ENCODE data around the gene PPM1N.

DNA sequence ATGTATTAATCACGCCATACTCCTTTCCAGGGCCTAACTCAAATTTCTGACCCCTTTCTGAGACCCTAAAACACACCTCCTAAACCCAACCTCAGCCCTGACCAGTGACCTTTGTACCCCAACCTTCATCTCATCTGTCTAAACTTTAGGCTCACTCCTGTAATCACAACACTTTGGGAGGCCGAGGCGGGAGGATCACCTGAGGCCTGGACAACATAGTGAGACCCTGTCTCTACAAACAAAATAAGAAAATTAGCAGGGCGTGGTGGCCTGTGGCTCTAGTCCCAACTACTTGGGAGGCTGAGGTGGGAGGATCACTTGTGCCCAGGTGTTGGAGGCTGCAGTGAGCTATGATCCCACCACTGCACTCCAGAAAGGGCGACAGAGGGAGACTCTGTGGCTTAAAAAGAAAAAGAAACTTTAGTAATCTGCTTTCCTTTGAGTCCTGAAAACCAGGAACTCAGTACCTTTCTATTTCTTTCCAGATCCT is 6.1 kb upstream of the PPM1N start:
- TF ChIP-seq, protein P1, sequence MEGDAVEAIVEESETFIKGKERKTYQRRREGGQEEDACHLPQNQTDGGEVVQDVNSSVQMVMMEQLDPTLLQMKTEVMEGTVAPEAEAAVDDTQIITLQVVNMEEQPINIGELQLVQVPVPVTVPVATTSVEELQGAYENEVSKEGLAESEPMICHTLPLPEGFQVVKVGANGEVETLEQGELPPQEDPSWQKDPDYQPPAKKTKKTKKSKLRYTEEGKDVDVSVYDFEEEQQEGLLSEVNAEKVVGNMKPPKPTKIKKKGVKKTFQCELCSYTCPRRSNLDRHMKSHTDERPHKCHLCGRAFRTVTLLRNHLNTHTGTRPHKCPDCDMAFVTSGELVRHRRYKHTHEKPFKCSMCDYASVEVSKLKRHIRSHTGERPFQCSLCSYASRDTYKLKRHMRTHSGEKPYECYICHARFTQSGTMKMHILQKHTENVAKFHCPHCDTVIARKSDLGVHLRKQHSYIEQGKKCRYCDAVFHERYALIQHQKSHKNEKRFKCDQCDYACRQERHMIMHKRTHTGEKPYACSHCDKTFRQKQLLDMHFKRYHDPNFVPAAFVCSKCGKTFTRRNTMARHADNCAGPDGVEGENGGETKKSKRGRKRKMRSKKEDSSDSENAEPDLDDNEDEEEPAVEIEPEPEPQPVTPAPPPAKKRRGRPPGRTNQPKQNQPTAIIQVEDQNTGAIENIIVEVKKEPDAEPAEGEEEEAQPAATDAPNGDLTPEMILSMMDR (IDR thresholded peaks at IDR 0.05 in 2 of 3, conservative IDR thresholded peaks at IDR 0.05 in 1 of 3; ENCODE audit: borderline replicate concordance in 1 of 3, insufficient read depth in 1 of 3, low read depth in 2 of 3, low read length in 2 of 3) = no peak
- TF ChIP-seq, protein P2, sequence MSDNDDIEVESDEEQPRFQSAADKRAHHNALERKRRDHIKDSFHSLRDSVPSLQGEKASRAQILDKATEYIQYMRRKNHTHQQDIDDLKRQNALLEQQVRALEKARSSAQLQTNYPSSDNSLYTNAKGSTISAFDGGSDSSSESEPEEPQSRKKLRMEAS (IDR thresholded peaks at IDR 0.05) = no peak
- no peak for TF ChIP-seq SP1 (IDR thresholded peaks at IDR 0.05; ENCODE audit: low read depth)
- no peak for TF ChIP-seq ZFX (IDR thresholded peaks at IDR 0.05)
- TF ChIP-seq EZH2 (IDR thresholded peaks at IDR 0.05) = no peak
- TF ChIP-seq POLR2A (IDR thresholded peaks at IDR 0.05; ENCODE audit: borderline replicate concordance, extremely low read depth, insufficient read depth, insufficient read length) = no peak
- no peak for TF ChIP-seq TCF7L2 (IDR thresholded peaks at IDR 0.05; ENCODE audit: borderline replicate concordance, extremely low read depth, insufficient read depth, insufficient read length)
- TF ChIP-seq, protein P3, sequence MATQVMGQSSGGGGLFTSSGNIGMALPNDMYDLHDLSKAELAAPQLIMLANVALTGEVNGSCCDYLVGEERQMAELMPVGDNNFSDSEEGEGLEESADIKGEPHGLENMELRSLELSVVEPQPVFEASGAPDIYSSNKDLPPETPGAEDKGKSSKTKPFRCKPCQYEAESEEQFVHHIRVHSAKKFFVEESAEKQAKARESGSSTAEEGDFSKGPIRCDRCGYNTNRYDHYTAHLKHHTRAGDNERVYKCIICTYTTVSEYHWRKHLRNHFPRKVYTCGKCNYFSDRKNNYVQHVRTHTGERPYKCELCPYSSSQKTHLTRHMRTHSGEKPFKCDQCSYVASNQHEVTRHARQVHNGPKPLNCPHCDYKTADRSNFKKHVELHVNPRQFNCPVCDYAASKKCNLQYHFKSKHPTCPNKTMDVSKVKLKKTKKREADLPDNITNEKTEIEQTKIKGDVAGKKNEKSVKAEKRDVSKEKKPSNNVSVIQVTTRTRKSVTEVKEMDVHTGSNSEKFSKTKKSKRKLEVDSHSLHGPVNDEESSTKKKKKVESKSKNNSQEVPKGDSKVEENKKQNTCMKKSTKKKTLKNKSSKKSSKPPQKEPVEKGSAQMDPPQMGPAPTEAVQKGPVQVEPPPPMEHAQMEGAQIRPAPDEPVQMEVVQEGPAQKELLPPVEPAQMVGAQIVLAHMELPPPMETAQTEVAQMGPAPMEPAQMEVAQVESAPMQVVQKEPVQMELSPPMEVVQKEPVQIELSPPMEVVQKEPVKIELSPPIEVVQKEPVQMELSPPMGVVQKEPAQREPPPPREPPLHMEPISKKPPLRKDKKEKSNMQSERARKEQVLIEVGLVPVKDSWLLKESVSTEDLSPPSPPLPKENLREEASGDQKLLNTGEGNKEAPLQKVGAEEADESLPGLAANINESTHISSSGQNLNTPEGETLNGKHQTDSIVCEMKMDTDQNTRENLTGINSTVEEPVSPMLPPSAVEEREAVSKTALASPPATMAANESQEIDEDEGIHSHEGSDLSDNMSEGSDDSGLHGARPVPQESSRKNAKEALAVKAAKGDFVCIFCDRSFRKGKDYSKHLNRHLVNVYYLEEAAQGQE (IDR thresholded peaks at IDR 0.05; ENCODE audit: low read depth) = no peak
